ENCODE results near the gene NAA50.

The NAA50 gene

GRCh38 chr3:113745756-113746547 is at the start of gene NAA50:
Gene NAA50, minus strand, starts transcription at chr3:113746249. Its CDS starts 300 bp downstream, at chr3:113745949.
- peak; percentile 94 to 96 for DNase-seq
- TF ChIP-seq GATA1 (IDR thresholded peaks at IDR 0.05; ENCODE audit: low read depth, low read length) = no peak
- peak; percentile 90 for TF ChIP-seq POLR2A (IDR thresholded peaks at IDR 0.05; ENCODE audit: low read length)

- DNase-seq = no peak
- TF ChIP-seq GATA1 (IDR thresholded peaks at IDR 0.05; ENCODE audit: low read depth, low read length) (no peak), POLR2A (IDR thresholded peaks at IDR 0.05; ENCODE audit: low read length) (no peak)
Observed at GRCh38 chr3:113795693-113796092, 49.6 kb upstream of the NAA50 start.

- TF ChIP-seq GATA1 (IDR thresholded peaks at IDR 0.05; ENCODE audit: low read depth, low read length) (no peak), POLR2A (IDR thresholded peaks at IDR 0.05; ENCODE audit: low read length) (no peak)
- no peak for DNase-seq
Observed at GRCh38 chr3:113794526-113794925, 48.5 kb upstream of the NAA50 start.

- no peak for DNase-seq
- TF ChIP-seq POLR2A (IDR thresholded peaks at IDR 0.05; ENCODE audit: low read length) (no peak), GATA1 (IDR thresholded peaks at IDR 0.05; ENCODE audit: low read depth, low read length) (no peak)
Observed at GRCh38 chr3:113791381-113791780, 45.3 kb upstream of the NAA50 start.

GRCh38 chr3:113783980-113784379 is 37.9 kb upstream of the NAA50 start:
- no peak for DNase-seq

GRCh38 chr3:113783463-113783862 is 37.4 kb upstream of the NAA50 start:
- peak; percentile 52 to 57 for DNase-seq
- TF ChIP-seq POLR2A (IDR thresholded peaks at IDR 0.05; ENCODE audit: low read length) (no peak), GATA1 (IDR thresholded peaks at IDR 0.05; ENCODE audit: low read depth, low read length) (no peak)

More at GRCh38 chr3:113783980-113784379, 37.9 kb upstream of the NAA50 start:
- TF ChIP-seq POLR2A (IDR thresholded peaks at IDR 0.05; ENCODE audit: low read length) = no peak
- TF ChIP-seq GATA1 (IDR thresholded peaks at IDR 0.05; ENCODE audit: low read depth, low read length) = no peak

GRCh38 chr3:113776564-113776963 is 30.5 kb upstream of the NAA50 start:
- no peak for TF ChIP-seq GATA1 (IDR thresholded peaks at IDR 0.05; ENCODE audit: low read depth, low read length)
- no peak for TF ChIP-seq POLR2A (IDR thresholded peaks at IDR 0.05; ENCODE audit: low read length)
- DNase-seq = no peak

GRCh38 chr3:113775516-113775915 is 29.5 kb upstream of the NAA50 start:
- TF ChIP-seq GATA1 (IDR thresholded peaks at IDR 0.05; ENCODE audit: low read depth, low read length) (no peak), POLR2A (IDR thresholded peaks at IDR 0.05; ENCODE audit: low read length) (no peak)
- no peak for DNase-seq

- no peak for DNase-seq
- TF ChIP-seq GATA1 (IDR thresholded peaks at IDR 0.05; ENCODE audit: low read depth, low read length) (no peak), POLR2A (IDR thresholded peaks at IDR 0.05; ENCODE audit: low read length) (no peak)
Observed at GRCh38 chr3:113773381-113773780, 27.3 kb upstream of the NAA50 start.

GRCh38 chr3:113771993-113772392 is 25.9 kb upstream of the NAA50 start:
- TF ChIP-seq GATA1 (IDR thresholded peaks at IDR 0.05; ENCODE audit: low read depth, low read length) (no peak), POLR2A (IDR thresholded peaks at IDR 0.05; ENCODE audit: low read length) (no peak)
- no peak for DNase-seq

- TF ChIP-seq POLR2A (IDR thresholded peaks at IDR 0.05; ENCODE audit: low read length) (no peak), GATA1 (IDR thresholded peaks at IDR 0.05; ENCODE audit: low read depth, low read length) (no peak)
- peak in 1 of 2 experiments; percentile 10 for DNase-seq
Observed at GRCh38 chr3:113769551-113769950, 23.5 kb upstream of the NAA50 start.

GRCh38 chr3:113764698-113765097 is 18.6 kb upstream of the NAA50 start:
- DNase-seq = no peak
- TF ChIP-seq GATA1 (IDR thresholded peaks at IDR 0.05; ENCODE audit: low read depth, low read length) (no peak), POLR2A (IDR thresholded peaks at IDR 0.05; ENCODE audit: low read length) (no peak)

GRCh38 chr3:113758389-113759024 is 12.5 kb upstream of the NAA50 start:
- TF ChIP-seq GATA1 (IDR thresholded peaks at IDR 0.05; ENCODE audit: low read depth, low read length) = no peak
- TF ChIP-seq POLR2A (IDR thresholded peaks at IDR 0.05; ENCODE audit: low read length) = no peak
- no peak for DNase-seq

GRCh38 chr3:113754494-113755159 is 8.6 kb upstream of the NAA50 start:
- TF ChIP-seq POLR2A (IDR thresholded peaks at IDR 0.05; ENCODE audit: low read length) (no peak), GATA1 (IDR thresholded peaks at IDR 0.05; ENCODE audit: low read depth, low read length) (no peak)
- DNase-seq = no peak

Measured in erythroblast (primary cell).